ENCODE data around the gene KCNJ15. TPM values are rescaled to one million over a fixed set of nuclear protein-coding genes. Genes with fewer than 3 reads are reported as not detected.

Gene KCNJ15
- total and polyA plus RNA-seq, 2 experiments from 2014 or later = 1.2 to 2.1 TPM

DNA sequence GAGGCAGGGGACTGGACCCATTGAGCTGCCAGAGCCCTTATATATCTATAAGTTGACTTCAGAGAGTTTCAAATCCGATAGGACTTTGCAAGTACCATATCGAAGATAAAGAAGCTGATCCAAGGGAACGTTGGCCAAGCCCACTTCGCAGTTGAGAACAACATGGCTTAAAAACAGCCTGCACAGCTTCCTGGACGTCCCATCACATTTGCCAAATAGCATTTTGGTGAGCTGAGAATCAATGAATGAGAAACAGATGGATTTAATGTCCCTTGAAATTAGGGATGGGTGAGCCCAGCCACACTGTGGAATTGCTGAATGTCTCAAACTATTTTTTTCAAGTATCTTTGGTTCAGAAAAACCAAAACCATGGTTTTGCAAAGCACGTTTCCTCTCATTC is 64.8 kb downstream of the KCNJ15 start:
- TF ChIP-seq EZH2phosphoT487 (IDR thresholded peaks at IDR 0.05; ENCODE audit: insufficient read depth, low read depth) = no peak
- TF ChIP-seq EZH2 (IDR thresholded peaks at IDR 0.05; ENCODE audit: insufficient read depth, poor library complexity, severe bottlenecking) = no peak
- in situ Hi-C loops (cut with MboI) = no loop called here
- H3K79me2 ChIP-seq (ENCODE audit: insufficient read depth) = no peaks in the 10 kb centered on the region
- peak overlapping the region; percentile 29 for H3K4me2 ChIP-seq (ENCODE audit: unreplicated experiment)
- no peaks in the 10 kb centered on the region for H3K36me3 ChIP-seq (ENCODE audit: low read depth)
- H4K20me1 ChIP-seq (ENCODE audit: insufficient read depth) = no peaks in the 10 kb centered on the region
- peak overlapping the region; percentile 93 for H3K27ac ChIP-seq
- 18 to 24% methylated on average over 6 of the region's 6 CpGs for WGBS, 2 experiments (ENCODE audit: low coverage in 1 of 2, low lambda C conversion rate in 2 of 2, missing lambda C conversion rate in 2 of 2)
- H3K9me3 ChIP-seq (ENCODE audit: low read depth) = no peaks in the 10 kb centered on the region
- H3K4me1 ChIP-seq (ENCODE audit: insufficient read depth) = peaks cover 63% of the 10 kb centered on the region
- no peak overlapping the region for H2AFZ ChIP-seq
- H3K9ac ChIP-seq = no peak overlapping the region
- no peak overlapping the region for H3K4me3 ChIP-seq
- DNase-seq = peak; percentile 46
- no peaks in the 10 kb centered on the region for H3K9me2 ChIP-seq (ENCODE audit: insufficient read depth)
- peaks cover 86% of the 10 kb centered on the region for H3F3A ChIP-seq (ENCODE audit: insufficient read depth)
- no peaks in the 10 kb centered on the region for H3K27me3 ChIP-seq (replicated peaks; ENCODE audit: insufficient read depth)

- 12 to 17% methylated on average over 8 of the region's 8 CpGs for WGBS, 2 experiments (ENCODE audit: low coverage in 1 of 2, low lambda C conversion rate in 2 of 2, missing lambda C conversion rate in 2 of 2)
- in situ Hi-C loops (cut with MboI) = no loop called here
- peak overlapping the region; percentile 29 for H3K4me2 ChIP-seq (ENCODE audit: unreplicated experiment)
- no peaks in the 10 kb centered on the region for H3K9me3 ChIP-seq (ENCODE audit: low read depth)
- peak; percentile 94 for DNase-seq
- no peak for TF ChIP-seq EZH2 (IDR thresholded peaks at IDR 0.05; ENCODE audit: insufficient read depth, poor library complexity, severe bottlenecking)
- TF ChIP-seq EZH2phosphoT487 (IDR thresholded peaks at IDR 0.05; ENCODE audit: insufficient read depth, low read depth) = no peak
- no peaks in the 10 kb centered on the region for H4K20me1 ChIP-seq (ENCODE audit: insufficient read depth)
- H3K4me1 ChIP-seq (ENCODE audit: insufficient read depth) = peaks cover 69% of the 10 kb centered on the region
- H3K9ac ChIP-seq = peak overlapping the region; percentile 60
- peaks cover 82% of the 10 kb centered on the region for H3F3A ChIP-seq (ENCODE audit: insufficient read depth)
- peak overlapping the region; percentile 38 for H3K4me3 ChIP-seq
- no peaks in the 10 kb centered on the region for H3K36me3 ChIP-seq (ENCODE audit: low read depth)
- H3K9me2 ChIP-seq (ENCODE audit: insufficient read depth) = no peaks in the 10 kb centered on the region
- peak overlapping the region; percentile 12; the same call in 1 of the 2 replicates for H2AFZ ChIP-seq
- no peaks in the 10 kb centered on the region for H3K27me3 ChIP-seq (replicated peaks; ENCODE audit: insufficient read depth)
- H3K27ac ChIP-seq = peak overlapping the region; percentile 93
- H3K79me2 ChIP-seq (ENCODE audit: insufficient read depth) = no peaks in the 10 kb centered on the region
Measured at GRCh38 chr21:38322311-38322950, 65.6 kb downstream of the KCNJ15 start.

DNA sequence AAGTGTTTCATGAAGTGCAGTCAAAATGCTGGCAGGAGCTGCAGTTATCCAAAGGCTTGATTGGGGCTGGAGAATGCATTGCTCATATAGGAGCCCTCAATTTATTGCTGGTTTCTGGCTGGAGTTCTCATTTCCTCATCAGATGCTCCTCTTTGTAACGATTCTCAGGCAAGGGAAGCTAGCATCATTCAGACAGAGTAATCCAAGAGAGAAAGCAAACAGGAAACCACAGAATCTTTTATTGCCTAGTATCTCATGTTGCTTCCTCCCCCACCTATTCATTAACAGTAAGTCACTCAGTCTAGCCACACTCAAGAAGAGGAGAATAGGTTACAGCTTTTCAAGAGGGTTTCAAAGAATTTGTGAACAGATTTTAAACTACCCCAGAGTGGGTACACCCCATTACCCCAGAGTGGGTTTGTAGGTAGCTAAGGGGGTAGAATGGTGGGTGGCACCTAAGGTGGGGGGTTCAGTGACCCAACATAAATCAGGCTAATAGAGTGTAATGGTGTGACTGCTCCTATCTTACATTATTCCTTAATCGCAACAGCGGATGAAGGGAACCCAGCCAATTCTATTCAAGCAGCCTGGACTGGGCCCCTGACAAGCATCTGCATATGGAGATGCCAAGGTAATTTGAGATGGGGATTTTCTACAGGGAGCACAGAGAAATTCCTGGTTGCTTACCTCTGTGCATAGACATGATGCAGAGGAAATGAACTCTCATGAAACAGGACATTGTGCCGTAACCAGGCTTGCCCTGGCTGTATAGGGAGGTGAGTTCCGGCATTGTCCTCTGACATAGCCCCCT is 67.1 kb downstream of the KCNJ15 start:
- H3K4me2 ChIP-seq (ENCODE audit: unreplicated experiment) = peak overlapping the region; percentile 73
- no peaks in the 10 kb centered on the region for H3K36me3 ChIP-seq (ENCODE audit: low read depth)
- no peaks in the 10 kb centered on the region for H3K9me3 ChIP-seq (ENCODE audit: low read depth)
- H3K9ac ChIP-seq = peak overlapping the region; percentile 69
- 2 to 3% methylated on average over 5 of the region's 5 CpGs for WGBS, 2 experiments (ENCODE audit: low coverage in 1 of 2, low lambda C conversion rate in 2 of 2, missing lambda C conversion rate in 2 of 2)
- no peaks in the 10 kb centered on the region for H4K20me1 ChIP-seq (ENCODE audit: insufficient read depth)
- H3F3A ChIP-seq (ENCODE audit: insufficient read depth) = peaks cover 70% of the 10 kb centered on the region
- H3K4me3 ChIP-seq = peak overlapping the region; percentile 40
- peak; percentile 97 for DNase-seq
- no peaks in the 10 kb centered on the region for H3K27me3 ChIP-seq (replicated peaks; ENCODE audit: insufficient read depth)
- no peaks in the 10 kb centered on the region for H3K79me2 ChIP-seq (ENCODE audit: insufficient read depth)
- no peak overlapping the region for H2AFZ ChIP-seq
- peaks cover 80% of the 10 kb centered on the region for H3K4me1 ChIP-seq (ENCODE audit: insufficient read depth)
- H3K27ac ChIP-seq = peak overlapping the region; percentile 93
- in situ Hi-C loops (cut with MboI) = no loop called here
- TF ChIP-seq EZH2 (IDR thresholded peaks at IDR 0.05; ENCODE audit: insufficient read depth, poor library complexity, severe bottlenecking) (no peak), EZH2phosphoT487 (IDR thresholded peaks at IDR 0.05; ENCODE audit: insufficient read depth, low read depth) (peak; percentile 94)
- no peaks in the 10 kb centered on the region for H3K9me2 ChIP-seq (ENCODE audit: insufficient read depth)

GRCh38 chr21:38325216-38325615 is 68.4 kb downstream of the KCNJ15 start:
- Histone ChIP-seq H3K27ac (peak overlapping the region; percentile 93), H2AFZ (no peak overlapping the region), H3K9me3 (ENCODE audit: low read depth) (no peaks in the 10 kb centered on the region), H3K4me3 (no peak overlapping the region), H3K4me1 (ENCODE audit: insufficient read depth) (peaks cover 70% of the 10 kb centered on the region), H3F3A (ENCODE audit: insufficient read depth) (peaks cover 59% of the 10 kb centered on the region), H3K36me3 (ENCODE audit: low read depth) (no peaks in the 10 kb centered on the region), H3K9ac (no peak overlapping the region), H3K79me2 (ENCODE audit: insufficient read depth) (no peaks in the 10 kb centered on the region), H3K27me3 (replicated peaks; ENCODE audit: insufficient read depth) (no peaks in the 10 kb centered on the region), H4K20me1 (ENCODE audit: insufficient read depth) (no peaks in the 10 kb centered on the region), H3K9me2 (ENCODE audit: insufficient read depth) (no peaks in the 10 kb centered on the region), H3K4me2 (ENCODE audit: unreplicated experiment) (no peak overlapping the region)
- no peak for DNase-seq
- 100% methylated on average over 2 of the region's 2 CpGs for WGBS, 2 experiments (ENCODE audit: low coverage in 1 of 2, low lambda C conversion rate in 2 of 2, missing lambda C conversion rate in 2 of 2)
- TF ChIP-seq EZH2 (IDR thresholded peaks at IDR 0.05; ENCODE audit: insufficient read depth, poor library complexity, severe bottlenecking) = no peak
- no peak for TF ChIP-seq EZH2phosphoT487 (IDR thresholded peaks at IDR 0.05; ENCODE audit: insufficient read depth, low read depth)
- in situ Hi-C loops (cut with MboI) = no loop called here
